NCI-H128 (cell line): ENCODE measurements around the gene NCBP2.
"Not testable (repeated sequence)": the region's sequence is repeated elsewhere in the genome, so short reads cannot be mapped to it uniquely, and the experiment has no call there.

ENCODE experiments used
- DNase-seq: peaks from one replicate; lab custom pipeline; 2025; ENCODE audit not compliant: unreplicated experiment; lab: John Stamatoyannopoulos, UW

The NCBP2 gene

DNA sequence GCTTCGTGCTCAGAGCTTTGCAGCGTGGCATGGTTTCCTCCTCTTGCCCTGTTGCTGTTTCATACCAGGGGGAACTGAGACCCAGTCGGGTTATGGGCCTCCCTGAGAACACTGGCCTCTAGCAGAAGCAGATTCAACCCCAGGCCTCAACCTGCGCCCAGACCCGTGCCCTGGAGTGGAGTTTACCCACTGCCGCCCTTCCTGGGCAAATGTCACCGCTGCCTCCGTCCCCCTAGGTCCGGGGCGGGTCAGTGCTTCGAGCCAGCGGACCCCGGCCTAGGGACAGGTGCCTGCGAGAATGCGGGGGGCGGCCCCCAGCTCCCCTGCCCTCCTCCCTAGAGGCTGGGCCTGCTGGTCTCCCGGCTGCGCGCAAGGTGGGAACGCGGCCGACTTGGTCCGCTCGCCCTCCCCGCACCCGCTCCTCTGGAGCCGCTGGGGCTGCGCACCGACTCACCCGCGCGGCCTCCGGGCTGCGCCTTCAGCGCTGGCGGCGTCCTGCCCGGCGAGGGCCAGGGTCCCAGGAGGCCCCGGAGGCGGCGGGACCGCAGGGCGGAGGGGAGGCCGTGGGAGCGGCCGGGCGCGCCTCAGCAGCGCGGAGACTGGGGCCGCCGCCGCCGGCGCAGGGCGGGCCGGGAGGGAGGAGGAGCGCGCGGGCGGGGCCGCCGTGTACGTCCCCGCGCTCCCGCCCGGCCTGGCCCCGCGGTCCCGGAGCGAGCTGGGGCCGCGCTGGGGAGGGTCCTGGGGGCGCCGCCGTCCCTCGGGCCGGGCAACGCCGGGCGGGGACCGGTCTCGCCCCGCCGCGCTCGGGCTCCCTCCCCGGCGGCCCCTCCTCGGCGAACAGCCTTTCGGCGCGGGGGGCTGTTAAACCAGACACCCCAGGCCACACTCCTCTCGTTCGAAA lies 26.2 kb upstream of the NCBP2 start, which contains the start of gene PIGZ:
TSS of gene PIGZ (minus strand) at position 601 of the 901 bp plus-strand sequence. CDS start 16,802 bp downstream, outside the sequence.
- no peak for DNase-seq

DNA sequence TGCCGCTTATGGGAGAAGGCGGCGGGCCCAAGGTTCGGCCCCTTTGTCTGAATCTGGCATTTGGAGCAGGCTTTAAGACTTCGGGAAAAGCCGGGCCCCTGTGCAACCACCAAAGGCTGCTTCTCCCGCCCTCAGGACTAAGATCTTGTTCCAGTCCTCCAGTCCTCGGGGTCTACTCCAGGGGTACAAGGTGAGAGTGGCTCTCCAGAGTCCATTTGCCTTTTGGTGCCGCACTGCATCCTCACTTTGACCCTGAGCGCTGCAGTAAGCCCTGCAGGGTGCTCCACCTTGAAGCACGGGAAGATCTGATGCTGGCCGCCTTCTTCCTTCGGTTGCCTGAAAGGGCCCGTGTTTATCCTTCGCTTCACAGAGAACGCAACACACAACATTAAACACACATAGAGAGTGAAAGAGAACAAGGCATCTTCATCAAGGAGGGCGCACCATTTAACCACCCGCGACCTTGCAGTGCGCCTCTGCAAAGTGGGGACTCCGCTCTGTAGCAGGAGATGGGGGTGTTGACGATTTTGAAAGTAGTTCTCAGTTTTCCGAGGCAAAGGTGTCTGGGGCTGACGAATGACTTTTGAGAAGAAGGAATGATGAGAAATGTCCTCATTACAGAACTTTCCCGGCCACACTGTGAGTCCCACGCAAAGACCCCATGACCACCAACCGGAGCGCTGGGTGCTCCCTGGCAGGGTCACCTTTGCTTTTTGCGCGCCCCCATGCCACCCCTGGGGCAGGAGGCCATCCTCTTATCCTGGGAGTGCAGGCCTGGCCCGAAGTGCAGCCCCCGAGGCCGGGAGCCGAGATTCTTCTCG lies 25.3 kb upstream of the NCBP2 start:
- DNase-seq, result no peak

DNA sequence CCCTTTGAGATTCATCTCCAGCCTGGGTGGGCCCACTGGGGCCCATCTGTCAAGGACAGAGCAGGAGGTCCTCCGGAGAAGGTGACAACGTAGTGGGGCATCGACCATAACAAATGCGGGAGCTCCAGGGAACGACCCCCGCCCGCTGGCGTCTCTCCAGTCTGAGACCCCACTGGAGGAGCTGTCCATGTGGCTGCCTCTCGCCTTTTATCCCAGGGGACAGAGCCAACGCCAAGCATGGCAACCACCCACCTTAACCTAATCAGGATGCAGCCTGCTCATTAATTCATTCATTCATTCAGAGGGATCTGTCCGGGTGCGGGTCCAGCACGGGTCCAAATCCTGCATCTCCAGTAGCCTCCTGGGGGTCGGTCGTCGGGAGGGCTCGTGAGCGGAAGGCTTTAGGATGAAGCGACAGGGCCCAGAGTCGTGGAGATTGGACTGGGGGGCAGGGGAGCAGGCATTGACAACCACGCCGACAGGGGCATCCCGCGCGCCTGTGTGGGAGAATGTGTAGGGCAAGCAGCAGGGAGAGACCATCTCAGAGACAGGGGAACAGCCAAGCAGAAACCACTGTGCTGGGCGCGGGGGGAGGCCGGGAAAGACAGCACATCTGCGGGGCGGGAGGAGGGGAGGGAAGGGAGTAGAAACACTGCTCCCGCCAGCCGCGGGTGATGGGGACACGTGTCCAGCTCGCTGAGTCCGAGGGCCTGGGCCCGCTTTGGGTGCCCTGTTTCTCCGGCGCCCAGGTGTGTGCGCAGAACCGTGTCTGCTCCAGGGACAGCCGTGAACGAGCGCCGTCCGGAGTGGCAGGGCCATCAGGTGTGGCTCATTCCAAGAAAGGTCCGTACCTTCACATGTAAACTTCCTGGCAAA lies 24.4 kb upstream of the NCBP2 start:
- DNase-seq, result no peak

DNA sequence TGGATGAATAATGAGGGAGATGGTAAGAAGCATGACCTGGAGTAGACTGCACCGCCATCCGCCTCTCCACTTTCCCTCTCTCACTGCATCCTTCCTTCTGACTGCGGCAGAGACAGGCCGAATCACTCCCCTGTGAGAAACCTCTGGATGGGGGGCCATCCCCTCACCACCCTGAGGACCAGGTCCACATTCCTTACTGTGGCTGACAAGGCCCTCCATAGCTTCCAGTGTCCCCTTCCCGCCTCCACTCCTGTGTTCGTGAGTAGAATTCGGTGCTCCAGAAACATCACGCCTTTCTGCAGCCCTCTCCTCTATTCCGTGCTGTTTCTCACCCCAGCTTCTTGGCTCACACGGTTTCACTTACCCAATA lies 23.5 kb upstream of the NCBP2 start:
- no peak for DNase-seq

DNA sequence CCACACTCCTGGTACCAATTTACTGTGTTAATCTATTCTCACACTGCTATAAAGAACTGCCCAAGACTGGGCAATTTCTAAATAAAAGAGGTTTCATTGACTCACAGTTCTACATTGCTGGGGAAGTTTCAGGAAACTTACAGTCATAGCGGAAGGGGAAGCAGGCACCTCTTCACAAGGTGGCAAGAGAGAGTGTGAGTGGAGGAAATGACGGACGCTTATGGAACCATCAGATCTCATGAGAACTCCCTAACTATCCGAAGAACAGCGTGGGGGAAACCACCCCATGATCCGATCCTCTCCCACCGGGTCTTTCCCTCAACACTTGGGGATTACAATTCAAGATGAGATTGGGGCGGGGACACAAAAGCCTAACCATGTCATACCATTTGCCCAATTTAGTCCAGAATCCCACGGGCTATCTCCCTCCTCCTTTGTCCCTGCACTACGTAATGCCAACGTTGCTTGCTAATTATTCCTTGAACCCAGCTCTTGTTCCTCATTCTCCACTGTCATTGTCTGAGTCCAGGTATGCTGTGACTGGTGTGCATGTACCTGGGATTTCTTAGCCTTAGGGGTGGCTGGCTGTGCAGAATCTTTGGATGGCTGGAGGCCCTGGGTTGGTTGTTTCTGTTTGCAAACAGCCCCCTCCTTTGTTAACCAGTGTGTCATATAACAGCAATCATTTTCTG lies 22.9 kb upstream of the NCBP2 start:
- no peak for DNase-seq

DNA sequence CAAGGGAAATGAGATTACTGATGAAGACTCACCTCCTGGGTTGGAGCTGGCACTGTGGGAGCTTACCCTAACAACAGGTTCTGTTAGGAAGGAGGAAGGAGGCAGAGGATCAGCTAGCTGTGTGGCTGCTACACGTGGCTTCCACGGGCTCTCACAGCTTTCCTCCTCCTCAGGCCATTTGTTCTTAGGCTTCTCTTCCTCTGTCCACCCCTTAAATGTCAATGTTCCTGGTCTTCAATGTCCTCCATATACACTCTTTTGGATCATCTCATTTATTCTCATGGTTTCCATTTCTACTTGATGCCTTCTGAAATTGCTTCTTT lies 21.3 kb upstream of the NCBP2 start:
- no peak for DNase-seq

DNA sequence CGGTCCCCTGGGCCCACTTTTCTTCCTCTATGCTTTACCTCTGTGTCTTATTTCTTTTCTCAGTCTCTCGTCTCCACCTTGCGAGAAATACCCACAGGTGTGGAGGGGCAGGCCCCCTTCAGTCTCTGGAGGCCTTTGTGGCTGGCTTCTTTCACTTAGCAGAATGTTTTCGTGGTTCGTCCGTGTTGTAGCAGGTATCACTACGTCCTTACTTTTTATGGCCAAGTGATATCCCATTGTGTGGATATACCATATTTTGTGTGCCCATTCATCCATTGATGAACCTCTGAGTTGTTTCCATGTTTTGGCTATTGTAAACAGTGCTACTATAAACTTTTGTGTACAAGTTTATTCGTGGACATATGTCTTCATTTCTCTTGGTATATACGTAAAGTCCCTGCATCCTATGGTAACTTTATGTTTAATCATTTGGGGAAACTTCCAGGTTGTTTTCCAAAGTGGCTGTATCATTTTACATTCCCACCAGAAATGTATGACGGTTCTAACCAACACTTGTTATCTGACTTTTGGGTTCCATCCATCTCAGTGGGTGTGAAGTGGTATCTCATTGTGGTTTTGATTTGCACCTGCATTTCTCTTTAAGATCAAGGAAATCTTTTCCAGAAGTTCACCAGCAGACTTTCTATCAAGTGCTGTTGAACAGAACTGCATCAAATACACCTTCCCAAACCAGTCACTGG lies 20.8 kb upstream of the NCBP2 start:
- DNase-seq, result no peak

DNA sequence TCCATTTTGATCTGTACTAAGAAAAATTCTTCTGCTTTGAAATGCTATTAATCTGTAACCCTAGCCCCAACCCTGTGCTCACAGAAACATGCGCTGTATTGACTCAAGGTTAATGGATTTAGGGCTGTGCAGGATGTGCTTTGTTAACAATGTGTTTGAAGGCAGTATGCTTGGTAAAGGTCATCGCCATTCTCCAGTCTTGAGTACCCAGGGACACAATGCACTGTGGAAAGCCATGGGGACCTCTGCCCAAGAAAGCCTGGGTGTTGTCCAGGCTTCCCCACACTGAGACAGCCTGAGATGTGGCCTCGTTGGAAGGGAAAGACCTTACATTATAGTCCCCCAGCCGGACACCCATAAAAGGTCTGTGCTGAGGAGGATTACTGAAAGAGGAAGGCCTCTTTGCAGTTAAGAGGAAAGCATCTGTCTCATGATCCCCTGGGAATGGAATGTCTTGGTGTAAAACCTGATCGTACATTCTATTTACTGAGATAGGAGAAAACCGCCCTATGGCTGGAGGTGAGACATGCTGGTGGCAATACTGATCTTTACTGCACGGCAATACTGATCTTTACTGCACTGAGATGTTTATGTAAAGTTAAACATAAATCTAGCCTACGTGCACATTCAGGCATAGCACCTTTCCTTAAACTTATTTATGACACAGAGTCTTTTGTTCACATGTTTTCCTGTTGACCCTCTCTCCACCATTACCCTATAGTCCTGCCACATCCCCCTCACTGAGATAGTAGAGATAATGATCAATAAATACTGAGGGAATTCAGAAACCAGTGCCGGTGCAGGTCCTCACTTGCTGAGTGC lies 20.0 kb upstream of the NCBP2 start:
- DNase-seq, result no peak

DNA sequence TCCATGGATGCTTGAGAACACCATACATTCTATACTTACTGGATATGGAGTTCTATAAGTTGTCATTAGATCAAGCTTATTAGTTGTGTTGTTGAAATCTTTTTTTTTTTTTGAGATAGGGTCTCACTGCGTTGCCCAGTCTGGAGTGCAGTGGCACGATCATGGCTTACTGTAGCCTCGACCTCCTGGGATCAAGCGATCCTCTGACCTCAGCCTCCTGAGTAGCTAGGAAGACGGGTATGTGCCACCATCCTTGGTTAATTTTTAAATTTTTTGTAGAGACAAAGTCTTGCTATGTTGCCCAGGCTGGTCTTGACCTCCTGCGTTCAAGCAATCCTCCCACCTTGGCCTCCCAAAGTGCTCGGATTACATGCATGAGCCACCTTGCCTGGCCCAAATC lies 12.5 kb upstream of the NCBP2 start:
- DNase-seq, result no peak

DNA sequence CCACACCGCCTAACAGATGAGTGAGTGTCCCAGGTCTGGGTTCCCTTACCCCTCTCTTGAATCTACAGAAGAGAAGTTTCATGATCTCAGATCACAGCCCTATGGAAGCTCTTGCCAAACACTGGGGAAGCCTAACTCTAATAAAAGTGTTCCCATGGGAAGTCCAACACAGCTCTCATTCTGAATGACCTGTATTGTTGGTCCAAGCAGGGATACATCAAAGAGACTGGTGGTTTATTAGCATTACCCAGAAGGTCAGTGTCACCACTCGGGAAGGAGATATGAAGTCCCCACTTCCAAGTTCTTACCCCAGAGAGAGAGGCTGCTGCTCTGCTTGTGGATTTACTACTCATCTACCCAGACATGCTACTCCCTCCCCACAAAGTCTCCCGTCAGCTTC lies 9.0 kb upstream of the NCBP2 start:
- DNase-seq, result no peak

DNA sequence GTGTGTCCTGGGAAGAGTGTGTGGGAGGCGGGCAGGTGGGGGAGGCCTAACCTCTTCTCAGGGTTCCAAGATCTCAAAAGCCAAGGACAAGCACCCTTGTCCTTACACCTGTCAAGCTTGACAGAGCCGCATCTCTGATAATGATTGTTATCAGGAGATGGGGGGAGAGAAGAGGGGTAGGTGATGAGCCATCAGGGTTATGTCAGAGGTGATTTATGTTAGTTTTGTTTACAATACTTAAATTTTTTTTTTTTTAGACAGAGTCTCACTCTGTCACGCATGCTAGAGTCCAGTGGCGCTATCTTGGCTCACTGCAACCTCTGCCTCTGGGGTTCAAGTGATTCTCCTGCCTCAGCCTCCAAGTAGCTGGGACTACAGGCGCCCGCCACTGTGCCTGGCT lies 7.4 kb upstream of the NCBP2 start:
- DNase-seq, result no peak

DNA sequence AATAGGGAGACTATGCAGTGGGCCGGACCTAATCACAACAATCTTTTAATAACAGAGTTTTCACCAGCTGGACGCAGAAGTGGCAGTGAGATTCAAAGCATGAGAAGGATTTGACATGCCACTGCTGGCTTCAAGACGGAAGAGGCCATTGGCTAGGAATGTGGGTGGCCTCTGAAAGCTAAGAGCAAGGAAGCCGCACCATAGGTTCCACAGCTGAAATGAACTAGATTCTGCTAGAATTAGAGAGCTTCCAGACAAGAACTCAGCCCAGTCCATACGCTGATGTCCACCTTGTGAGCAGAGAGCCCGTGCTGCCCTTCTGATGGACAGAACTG lies 6.9 kb upstream of the NCBP2 start:
- DNase-seq, result no peak

DNA sequence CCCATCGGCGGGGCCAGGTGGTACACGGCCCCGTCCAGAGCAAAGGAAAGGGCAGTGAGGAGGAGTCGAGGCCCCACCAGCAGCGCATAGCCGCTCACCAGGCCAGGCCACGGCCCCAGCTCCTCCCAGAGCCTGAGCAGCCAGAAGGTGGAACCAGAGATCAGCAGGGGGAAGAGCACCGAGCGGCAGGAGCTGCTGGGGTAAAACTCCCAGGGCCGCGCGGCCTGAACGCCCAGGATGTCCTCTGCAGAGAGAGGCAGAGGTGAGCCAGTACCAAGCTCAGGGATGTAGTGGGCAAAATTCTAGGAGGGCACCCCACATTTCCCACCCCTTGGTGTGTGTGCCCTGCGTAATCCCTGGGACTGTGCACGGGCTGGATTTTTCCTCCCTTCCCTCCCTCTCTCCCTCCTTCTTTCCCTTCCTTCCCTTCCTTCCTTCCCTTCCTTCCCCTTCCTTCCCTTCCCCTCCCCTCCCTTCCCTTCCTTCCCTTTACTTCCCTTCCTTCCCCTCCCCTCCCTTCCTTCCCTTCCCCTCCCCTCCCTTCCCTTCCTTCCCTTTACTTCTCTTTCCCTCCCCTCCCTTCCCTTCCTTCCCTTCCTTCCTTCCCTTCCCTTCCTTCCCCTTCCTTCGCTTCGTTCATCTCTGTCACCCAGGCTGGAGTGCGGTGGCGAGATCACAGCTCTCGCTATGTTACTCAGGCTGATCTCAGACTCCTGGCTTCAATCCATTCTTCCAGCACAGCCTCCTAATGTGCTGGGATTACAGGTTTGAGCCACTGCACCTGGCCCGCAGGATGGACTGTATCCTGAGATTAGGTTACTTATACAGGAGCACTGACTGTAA lies 6.3 kb upstream of the NCBP2 start:
- DNase-seq, result no peak

DNA sequence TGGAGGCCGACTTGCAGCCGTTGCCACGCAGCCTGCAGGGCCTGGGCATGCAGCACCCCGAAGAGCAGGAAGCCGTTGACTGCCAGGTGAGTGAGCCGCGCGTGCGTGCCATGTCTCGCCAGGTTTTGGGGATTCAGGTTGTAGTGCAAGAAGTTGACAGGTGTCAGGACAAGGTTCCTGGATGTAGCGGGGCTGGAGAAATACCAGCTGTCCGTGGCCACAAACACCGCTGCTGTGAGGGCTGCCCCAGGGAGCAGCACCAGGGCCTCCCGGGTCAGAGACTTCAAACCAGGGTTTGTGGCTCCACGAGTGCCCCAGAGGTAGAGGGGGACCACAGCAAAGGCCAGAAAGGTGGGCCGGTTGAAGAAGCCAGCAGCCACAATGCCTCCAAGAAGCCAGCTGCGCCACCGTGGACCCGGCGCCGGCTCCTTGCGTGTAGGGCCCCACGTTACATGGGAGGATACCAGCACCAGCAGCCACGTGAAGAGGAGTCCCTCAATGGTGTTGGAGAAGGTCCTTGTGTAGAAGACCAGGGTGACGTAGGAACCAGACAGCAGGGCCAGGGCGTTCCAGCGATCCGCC lies 5.6 kb upstream of the NCBP2 start:
- no peak for DNase-seq

DNA sequence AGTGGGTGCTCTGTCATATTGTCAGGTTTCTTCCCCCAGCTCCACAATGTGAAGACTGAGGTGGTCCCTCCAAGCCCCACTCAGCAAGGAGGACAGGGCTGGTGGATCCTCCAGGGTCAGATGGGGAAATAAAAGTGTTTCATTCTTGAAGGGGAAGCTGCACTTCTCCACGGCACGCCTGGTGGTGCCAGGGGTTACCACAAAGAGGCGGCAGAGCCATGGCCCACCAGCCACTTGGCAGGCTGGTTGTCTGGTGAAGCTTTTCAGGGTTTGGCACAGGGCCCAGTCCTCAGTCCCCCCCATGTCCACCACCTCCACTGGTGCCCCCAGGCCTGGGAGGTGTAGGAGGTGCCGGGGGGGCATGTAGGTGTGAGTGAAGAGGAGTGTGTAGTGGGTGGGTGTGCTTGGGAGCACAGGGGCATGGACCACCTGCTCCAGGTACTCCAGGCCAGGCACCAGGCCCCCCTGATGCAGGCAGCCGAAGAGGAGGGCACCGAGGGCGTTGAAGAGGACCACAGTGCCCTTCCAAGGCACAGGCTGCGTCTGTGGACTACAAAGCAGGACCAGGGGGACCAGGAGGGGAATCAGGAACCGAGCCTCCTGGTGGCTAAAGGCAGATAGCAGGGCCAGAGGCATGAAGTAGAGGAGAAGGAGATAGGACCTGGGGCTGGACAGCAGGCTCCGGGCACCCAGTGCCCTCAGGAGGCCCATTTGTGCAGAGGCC lies 5.0 kb upstream of the NCBP2 start:
- no peak for DNase-seq

DNA sequence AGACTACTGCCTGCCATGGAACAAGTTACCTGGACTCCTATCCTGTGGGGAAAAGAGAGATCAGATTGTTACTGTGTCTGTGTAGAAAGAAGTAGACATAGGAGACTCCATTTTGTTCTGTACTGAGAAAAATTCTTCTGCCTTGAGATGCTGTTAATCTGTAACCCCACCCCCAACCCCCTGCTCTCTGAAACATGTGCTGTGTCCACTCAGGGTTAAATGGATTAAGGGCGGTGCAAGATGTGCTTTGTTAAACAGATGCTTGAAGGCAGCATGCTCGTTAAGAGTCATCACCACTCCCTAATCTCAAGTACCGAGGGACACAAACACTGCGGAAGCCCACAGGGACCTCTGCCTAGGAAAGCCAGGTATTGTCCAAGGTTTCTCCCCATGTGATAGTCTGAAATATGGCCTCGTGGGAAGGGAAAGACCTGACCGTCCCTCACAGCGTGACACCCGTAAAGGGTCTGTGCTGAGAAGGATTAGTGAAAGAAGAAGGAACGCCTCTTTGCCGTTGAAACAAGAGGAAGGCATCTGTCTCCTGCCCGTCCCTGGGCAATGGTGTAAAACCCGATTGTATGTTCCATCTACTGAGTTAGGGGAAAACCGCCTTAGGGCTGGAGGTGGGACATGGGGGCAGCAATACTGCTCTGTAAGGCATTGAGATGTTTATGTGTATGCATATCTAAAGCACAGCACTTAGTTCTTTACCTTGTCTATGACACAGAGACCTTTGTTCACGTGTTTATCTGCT lies 1.9 kb upstream of the NCBP2 start:
- DNase-seq, result not testable (repeated sequence)

DNA sequence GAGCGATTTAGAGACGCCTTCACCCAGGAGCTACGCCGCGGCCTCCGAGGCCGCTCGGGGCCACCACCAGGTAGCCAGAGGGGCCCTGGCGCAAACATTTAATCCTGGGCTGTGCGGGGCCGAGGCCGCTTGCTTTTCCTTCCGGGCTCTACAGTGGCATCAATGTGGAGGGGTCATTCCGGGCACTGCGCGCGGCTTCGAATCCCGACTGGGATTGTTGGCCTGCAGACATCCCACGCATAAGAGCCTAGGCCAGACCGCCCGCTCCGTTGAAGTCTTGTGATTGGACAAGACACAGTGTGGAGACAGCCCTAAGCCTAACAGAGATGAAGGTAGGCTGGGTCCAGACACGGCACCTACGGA lies 568 bp upstream of the NCBP2 start:
- DNase-seq, result no peak
